HEK293 (cell line): Measurements from ENCODE around the gene PTPRF.

ENCODE experiments used
- CTCF ChIP-seq: fragments of 450-650 bp; formaldehyde crosslinking; IDR thresholded peaks from 2 replicates; pipeline ENCODE4 v1.5.1; 2016; ENCODE audit warnings: missing biosample characterization, missing genetic modification characterization
- KLF10 ChIP-seq: fragments of 450-650 bp; IDR thresholded peaks from 2 replicates; pipeline ENCODE4 v1.5.1; 2018; ENCODE audit warnings: missing biosample characterization, mild to moderate bottlenecking, missing genetic modification characterization
- KLF16 ChIP-seq: fragments of 450-650 bp; formaldehyde crosslinking; IDR thresholded peaks from 2 replicates; pipeline ENCODE4 v1.5.1; 2017; ENCODE audit warnings: missing biosample characterization, missing genetic modification characterization
- PATZ1 ChIP-seq: fragments of 450-650 bp; formaldehyde crosslinking; IDR thresholded peaks from 2 replicates; pipeline ENCODE4 v1.5.1; 2016; ENCODE audit warnings: missing biosample characterization, missing genetic modification characterization
- YY1 ChIP-seq: fragments of 450-650 bp; formaldehyde crosslinking; IDR thresholded peaks from 2 replicates; pipeline ENCODE4 v1.5.1; 2018; ENCODE audit warnings: missing biosample characterization, missing genetic modification characterization
- ZBTB8A ChIP-seq: fragments of 450-650 bp; formaldehyde crosslinking; IDR thresholded peaks from 2 replicates; pipeline ENCODE4 v1.5.1; 2016; ENCODE audit warnings: missing biosample characterization, missing genetic modification characterization
- ZFP37 ChIP-seq: fragments of 450-650 bp; formaldehyde crosslinking; IDR thresholded peaks from 2 replicates; pipeline ENCODE4 v1.5.1; 2016; ENCODE audit warnings: missing biosample characterization, missing genetic modification characterization
- ZNF175 ChIP-seq: fragments of 450-650 bp; formaldehyde crosslinking; IDR thresholded peaks from 2 replicates; pipeline ENCODE4 v1.5.1; 2016; ENCODE audit warnings: missing biosample characterization, missing genetic modification characterization
- ZNF18 ChIP-seq: fragments of 450-650 bp; formaldehyde crosslinking; IDR thresholded peaks from 2 replicates; pipeline ENCODE4 v1.5.1; 2016; ENCODE audit warnings: missing biosample characterization, missing genetic modification characterization
- ZNF518A ChIP-seq: fragments of 450-650 bp; formaldehyde crosslinking; conservative IDR thresholded peaks from 2 replicates; pipeline ENCODE4 v1.5.1; 2016; ENCODE audit warnings: low read depth, missing biosample characterization, missing genetic modification characterization
- ZNF664 ChIP-seq: fragments of 450-650 bp; formaldehyde crosslinking; IDR thresholded peaks from 2 replicates; pipeline ENCODE4 v1.5.1; 2016; ENCODE audit warnings: missing biosample characterization, missing genetic modification characterization
- ZNF704 ChIP-seq: fragments of 450-650 bp; formaldehyde crosslinking; IDR thresholded peaks from 2 replicates; pipeline ENCODE4 v1.5.1; 2016; ENCODE audit warnings: missing biosample characterization, missing genetic modification characterization

GRCh38 chr1:43621861-43622260 lies 91.2 kb downstream of the PTPRF start:
- TF ChIP-seq PATZ1 (tag by site-specific recombination) (no peak), CTCF (tag by site-specific recombination) (no peak), ZNF704 (tag by site-specific recombination) (no peak), ZNF664 (no peak), ZNF518A (tag by site-specific recombination) (no peak), KLF10 (no peak), KLF16 (tag by site-specific recombination) (no peak), ZNF175 (tag by site-specific recombination) (no peak), ZFP37 (tag by site-specific recombination) (no peak), ZBTB8A (tag by site-specific recombination) (no peak), YY1 (tag by site-specific recombination) (no peak), ZNF18 (no peak)
